ENCODE results near the gene HNRNPC. TPM values are rescaled to one million over a fixed set of nuclear protein-coding genes. Genes with fewer than 3 reads are reported as not detected.

HNRNPC gene
- total RNA-seq, 3 donors from 2014 or later = 386 to 760 (median 480) TPM

- no peaks in the 10 kb centered on the region for H3K4me1 ChIP-seq
- no peaks in the 10 kb centered on the region for H3K9me3 ChIP-seq
- H3K4me3 ChIP-seq = no peak overlapping the region
- no peaks in the 10 kb centered on the region for H3K36me3 ChIP-seq
- no peak overlapping the region for H3K27ac ChIP-seq
- intact Hi-C loops (cut with DNase I; ENCODE audit: low total_unique reads) = no loop called here
- H3K27me3 ChIP-seq = no peaks in the 10 kb centered on the region
- DNase-seq (ENCODE audit: low spot score in 2 of 2) = no peak
- TF ChIP-seq POLR2A (IDR thresholded peaks at IDR 0.05) = no peak
- TF ChIP-seq CTCF (IDR thresholded peaks at IDR 0.05) = no peak
These were observed 24.7 kb downstream of the HNRNPC start for GRCh38 chr14:21244544-21244943.

- TF ChIP-seq POLR2AphosphoS5 (IDR thresholded peaks at IDR 0.05) (no peak), POLR2A (IDR thresholded peaks at IDR 0.05) (no peak), CTCF (IDR thresholded peaks at IDR 0.05) (peak in 1 of 3 donors; percentile 30)
- H3K4me3 ChIP-seq = no peak overlapping the region
- H3K4me1 ChIP-seq = peaks cover 0 to 4% of the 10 kb centered on the region in 2 donors
- no peak overlapping the region for H3K27ac ChIP-seq
- no peaks in the 10 kb centered on the region for H3K9me3 ChIP-seq
- no peak for DNase-seq (ENCODE audit: low spot score in 2 of 2)
- no peaks in the 10 kb centered on the region for H3K27me3 ChIP-seq
- intact Hi-C loops (cut with DNase I; ENCODE audit: low total_unique reads) = no loop called here
- no peaks in the 10 kb centered on the region for H3K36me3 ChIP-seq
These were observed 27.9 kb downstream of the HNRNPC start for GRCh38 chr14:21241218-21241819.

GRCh38 chr14:21240417-21240816, 28.8 kb downstream of the HNRNPC start:
- Histone ChIP-seq H3K4me1 (peaks cover 0 to 4% of the 10 kb centered on the region in 2 donors), H3K4me3 (no peak overlapping the region), H3K27ac (no peak overlapping the region), H3K9me3 (no peaks in the 10 kb centered on the region), H3K36me3 (no peaks in the 10 kb centered on the region), H3K27me3 (no peaks in the 10 kb centered on the region)
- no peak for DNase-seq (ENCODE audit: low spot score in 2 of 2)
- TF ChIP-seq CTCF (IDR thresholded peaks at IDR 0.05) (no peak), POLR2A (IDR thresholded peaks at IDR 0.05) (no peak), POLR2AphosphoS5 (IDR thresholded peaks at IDR 0.05) (no peak)
- intact Hi-C loops (cut with DNase I; ENCODE audit: low total_unique reads) = no loop called here

GRCh38 chr14:21238823-21239518, 30.3 kb downstream of the HNRNPC start:
- intact Hi-C loops (cut with DNase I; ENCODE audit: low total_unique reads) = no loop called here
- Histone ChIP-seq H3K4me1 (peaks cover 0 to 4% of the 10 kb centered on the region in 2 donors), H3K4me3 (no peak overlapping the region), H3K36me3 (no peaks in the 10 kb centered on the region), H3K27ac (no peak overlapping the region), H3K27me3 (no peaks in the 10 kb centered on the region), H3K9me3 (no peaks in the 10 kb centered on the region)
- DNase-seq (ENCODE audit: low spot score in 2 of 2) = no peak
- TF ChIP-seq POLR2A (IDR thresholded peaks at IDR 0.05) (no peak), POLR2AphosphoS5 (IDR thresholded peaks at IDR 0.05) (no peak), CTCF (IDR thresholded peaks at IDR 0.05) (no peak)

Data from breast epithelium (tissue), 4 donors.